Mesenchymal stem cell (in vitro differentiated cells and primary cell): ENCODE measurements around the gene MSANTD4.

Experiments
- DNase-seq: peaks from one replicate; pipeline ENCODE4 v3.0.0-alpha.2; 2013
- H2AFZ ChIP-seq: one replicate; pipeline ENCODE4 v1.6.1; 2013; ENCODE audit warnings: low read depth, mild to moderate bottlenecking, control low read depth, inconsistent platforms, low read length, moderate library complexity
- H2AK5ac ChIP-seq: 2 replicates; pipeline ENCODE4 v1.6.1; 2013; ENCODE audit warnings: low read length, moderate library complexity, mild to moderate bottlenecking, inconsistent platforms; ENCODE audit not compliant: severe bottlenecking
- H2BK120ac ChIP-seq: one replicate; pipeline ENCODE4 v1.6.1; 2013; ENCODE audit warnings: low read depth, mild to moderate bottlenecking, inconsistent platforms, low read length, moderate library complexity
- H2BK12ac ChIP-seq, 2 experiments: one replicate each; pipeline ENCODE4 v1.6.1; 2013; ENCODE audit warnings: inconsistent platforms in 2 of 2, low read length in 2 of 2, mild to moderate bottlenecking in 2 of 2, moderate library complexity in 2 of 2, control low read depth in 1 of 2
- H2BK15ac ChIP-seq: one replicate; pipeline ENCODE4 v1.6.1; 2013; ENCODE audit warnings: mild to moderate bottlenecking, low read depth, inconsistent platforms; ENCODE audit not compliant: poor library complexity, severe bottlenecking
- H2BK5ac ChIP-seq: 2 replicates; pipeline ENCODE4 v1.6.1; 2013; ENCODE audit warnings: low read depth, mild to moderate bottlenecking, low read length, control low read depth, inconsistent platforms; ENCODE audit not compliant: poor library complexity, severe bottlenecking
- H3K14ac ChIP-seq, 2 experiments: one replicate each; pipeline ENCODE4 v1.6.1; 2013; ENCODE audit warnings: inconsistent platforms in 2 of 2, low read length in 2 of 2, control low read depth in 1 of 2, mild to moderate bottlenecking in 1 of 2, moderate library complexity in 1 of 2
- H3K18ac ChIP-seq, 2 experiments: one replicate each; pipeline ENCODE4 v1.6.1; 2013; ENCODE audit warnings: inconsistent platforms in 2 of 2, low read length in 2 of 2, control low read depth in 1 of 2, low read depth in 1 of 2, mild to moderate bottlenecking in 1 of 2
- H3K23ac ChIP-seq, 2 experiments: one replicate each; pipeline ENCODE4 v1.6.1; 2013; ENCODE audit warnings: inconsistent platforms in 2 of 2, low read length in 2 of 2, mild to moderate bottlenecking in 2 of 2, moderate library complexity in 2 of 2, control low read depth in 1 of 2
- H3K27ac ChIP-seq: 2 replicates; pipeline ENCODE4 v1.5.1; 2013; ENCODE audit warnings: mild to moderate bottlenecking, moderate library complexity, low read length, control low read depth, inconsistent platforms; ENCODE audit not compliant: poor library complexity, severe bottlenecking
- H3K27me3 ChIP-seq, 2 experiments: 2 replicates each; pipeline versions ENCODE4 v1.6.1 to v1.7.0; 2013; ENCODE audit warnings: low read length in 2 of 2, mild to moderate bottlenecking in 2 of 2, moderate library complexity in 2 of 2, control low read depth in 1 of 2, inconsistent platforms in 1 of 2; ENCODE audit not compliant: control insufficient read depth in 1 of 2, insufficient read depth in 1 of 2
- H3K36me3 ChIP-seq, 2 experiments: 2 replicates each; pipeline versions ENCODE4 v1.6.1 to v1.7.0; 2013; ENCODE audit warnings: low read length in 2 of 2, control low read depth in 1 of 2, inconsistent platforms in 1 of 2, low read depth in 1 of 2, mild to moderate bottlenecking in 1 of 2; ENCODE audit not compliant: insufficient read depth in 2 of 2, control insufficient read depth in 1 of 2
- H3K4ac ChIP-seq, 2 experiments: one replicate each; pipeline ENCODE4 v1.6.1; 2013; ENCODE audit warnings: inconsistent platforms in 2 of 2, low read length in 2 of 2, mild to moderate bottlenecking in 2 of 2, moderate library complexity in 2 of 2, control low read depth in 1 of 2, low read depth in 1 of 2
- H3K4me1 ChIP-seq: 2 replicates; pipeline ENCODE4 v1.6.1; 2013; ENCODE audit warnings: low read depth, low read length, control low read depth; ENCODE audit not compliant: control insufficient read depth, insufficient read depth
- H3K4me2 ChIP-seq: 2 replicates; pipeline ENCODE4 v1.6.1; 2013; ENCODE audit warnings: low read length, mild to moderate bottlenecking, inconsistent platforms; ENCODE audit not compliant: poor library complexity, severe bottlenecking
- H3K4me3 ChIP-seq, 2 experiments: 2 replicates each; pipeline versions ENCODE4 v1.5.1 to v1.7.0; 2013; ENCODE audit warnings: low read length in 2 of 2, mild to moderate bottlenecking in 2 of 2, control low read depth in 1 of 2, low read depth in 1 of 2; ENCODE audit not compliant: insufficient read depth in 1 of 2
- H3K79me1 ChIP-seq: replicated peaks from 2 replicates; pipeline ENCODE4 v1.6.1; 2013; ENCODE audit warnings: mild to moderate bottlenecking, control low read depth, low read length, inconsistent platforms; ENCODE audit not compliant: poor library complexity, severe bottlenecking
- H3K9ac ChIP-seq: 2 replicates; pipeline ENCODE4 v1.7.0; 2013; ENCODE audit warnings: mild to moderate bottlenecking, low read length, moderate library complexity
- H3K9me3 ChIP-seq: 2 replicates; pipeline ENCODE4 v1.7.0; 2013; ENCODE audit warnings: mild to moderate bottlenecking, low read length; ENCODE audit not compliant: control insufficient read depth
- H4K8ac ChIP-seq: one replicate; pipeline ENCODE4 v1.6.1; 2013; ENCODE audit warnings: inconsistent platforms, mild to moderate bottlenecking, low read length, moderate library complexity
- H4K91ac ChIP-seq: one replicate; pipeline ENCODE4 v1.6.1; 2013; ENCODE audit warnings: mild to moderate bottlenecking, low read length, inconsistent platforms
- WGBS: methylation state at CpG from one replicate; pipeline ENCODE4 v1.1.7; 2013; ENCODE audit warnings: mixed read lengths; 5-methylcytosine and 5-hydroxymethylcytosine counted together

MSANTD4 gene

DNA sequence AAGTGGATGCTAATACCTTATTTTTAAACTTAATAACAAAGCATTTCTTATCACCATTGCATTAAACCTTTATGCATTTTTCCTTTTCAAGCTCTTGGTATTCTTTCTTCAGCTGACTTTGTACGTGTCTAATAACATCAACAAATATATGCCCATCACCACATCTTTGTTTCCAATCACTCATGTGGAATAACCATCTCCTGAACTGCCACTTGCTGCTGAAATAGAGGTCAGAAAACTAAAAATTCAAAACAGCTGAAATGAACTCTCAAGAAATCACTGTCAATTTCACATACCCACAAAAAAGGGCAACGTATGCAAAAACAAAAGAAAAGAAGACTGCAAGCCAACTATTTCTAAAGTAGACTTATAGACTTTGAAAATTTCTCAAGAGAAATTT, 7.4 kb downstream of the MSANTD4 start:
- Histone ChIP-seq H3K79me1 (peaks cover 17% of the 10 kb centered on the region), H2BK5ac (no peak overlapping the region), H3K9me3 (no peaks in the 10 kb centered on the region), H3K9ac (no peak overlapping the region), H4K91ac (no peak overlapping the region), H3K4ac (no peak overlapping the region), H3K23ac (no peak overlapping the region), H3K27ac (no peak overlapping the region), H3K27me3 (no peaks in the 10 kb centered on the region), H3K18ac (no peak overlapping the region), H3K14ac (no peak overlapping the region), H2BK15ac (no peak overlapping the region), H2BK12ac (no peak overlapping the region), H3K36me3 (peaks cover 3 to 25% of the 10 kb centered on the region in 2 experiments), H2BK120ac (no peak overlapping the region), H2AK5ac (no peak overlapping the region), H3K4me2 (no peak overlapping the region), H3K4me1 (no peaks in the 10 kb centered on the region), H3K4me3 (no peak overlapping the region), H2AFZ (no peak overlapping the region), H4K8ac (no peak overlapping the region)
- DNase-seq = no peak
- 88% methylated on average over 1 of the region's 2 CpGs for WGBS

DNA sequence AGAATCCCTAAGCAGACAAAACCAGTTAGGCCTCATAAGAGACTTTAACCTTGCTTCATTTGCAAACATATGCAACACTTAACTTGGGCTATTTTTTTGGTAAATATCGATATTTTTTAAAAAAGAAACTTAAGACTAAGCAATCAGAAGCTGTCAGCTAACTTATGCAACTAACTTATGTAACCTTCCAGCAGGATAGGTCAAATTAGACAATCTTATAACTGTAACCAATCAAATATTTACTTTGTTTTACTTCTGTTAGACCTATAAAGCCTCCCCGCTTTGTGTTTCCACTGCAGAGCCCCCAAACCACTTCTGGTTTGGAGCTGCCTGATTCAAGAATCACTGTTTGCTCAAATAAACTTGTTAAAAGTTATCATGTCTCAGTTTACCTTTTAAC, 8.0 kb downstream of the MSANTD4 start:
- Histone ChIP-seq H3K9ac (no peak overlapping the region), H2BK5ac (no peak overlapping the region), H3K4ac (no peak overlapping the region), H2BK120ac (no peak overlapping the region), H3K18ac (no peak overlapping the region), H2BK12ac (no peak overlapping the region), H3K4me1 (no peaks in the 10 kb centered on the region), H2BK15ac (no peak overlapping the region), H3K27me3 (no peaks in the 10 kb centered on the region), H3K4me3 (no peak overlapping the region), H3K36me3 (peaks cover 4 to 27% of the 10 kb centered on the region in 2 experiments), H3K9me3 (no peaks in the 10 kb centered on the region), H3K14ac (no peak overlapping the region), H3K27ac (no peak overlapping the region), H2AK5ac (no peak overlapping the region), H4K8ac (no peak overlapping the region), H4K91ac (no peak overlapping the region), H3K79me1 (peaks cover 21% of the 10 kb centered on the region), H3K23ac (no peak overlapping the region), H3K4me2 (no peak overlapping the region), H2AFZ (no peak overlapping the region)
- WGBS = 100% methylated on average over 2 of the region's 2 CpGs
- DNase-seq = no peak

DNA sequence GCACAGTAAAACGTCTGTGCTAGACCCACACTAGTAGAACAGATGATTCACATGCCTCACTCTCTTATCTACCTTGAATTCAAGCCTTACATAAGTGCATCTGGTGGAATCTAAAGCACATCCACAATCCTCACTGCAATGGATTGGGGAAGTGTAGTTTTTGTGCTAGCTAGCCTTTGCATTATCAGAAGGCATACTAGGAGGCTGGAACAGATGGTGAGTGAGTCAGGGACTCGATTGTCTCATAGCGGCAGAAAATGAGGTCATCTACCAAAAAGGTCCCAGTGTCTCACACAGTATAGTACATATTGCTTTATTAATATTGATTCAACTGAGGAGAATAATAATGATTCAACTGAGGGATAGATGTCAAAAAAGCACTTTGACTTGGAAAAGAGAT, 9.3 kb downstream of the MSANTD4 start:
- H3K9ac ChIP-seq = no peak overlapping the region
- H2AFZ ChIP-seq = no peak overlapping the region
- H3K18ac ChIP-seq = no peak overlapping the region
- H3K4me3 ChIP-seq = no peak overlapping the region
- no peak overlapping the region for H3K4me2 ChIP-seq
- H3K36me3 ChIP-seq = peaks cover 4 to 38% of the 10 kb centered on the region in 2 experiments
- no peak overlapping the region for H4K8ac ChIP-seq
- H3K14ac ChIP-seq = no peak overlapping the region
- no peaks in the 10 kb centered on the region for H3K9me3 ChIP-seq
- no peak overlapping the region for H2BK15ac ChIP-seq
- no peak overlapping the region for H3K4ac ChIP-seq
- no peak overlapping the region for H4K91ac ChIP-seq
- H2BK12ac ChIP-seq = no peak overlapping the region
- H2AK5ac ChIP-seq = no peak overlapping the region
- WGBS = 43% methylated on average over 1 of the region's 3 CpGs
- peak overlapping the region; percentile 26 for H3K27ac ChIP-seq
- H2BK120ac ChIP-seq = no peak overlapping the region
- no peaks in the 10 kb centered on the region for H3K27me3 ChIP-seq
- peaks cover 20% of the 10 kb centered on the region for H3K79me1 ChIP-seq
- no peak overlapping the region for H2BK5ac ChIP-seq
- no peak overlapping the region for H3K23ac ChIP-seq
- H3K4me1 ChIP-seq = no peaks in the 10 kb centered on the region
- peak; percentile 84 for DNase-seq

DNA sequence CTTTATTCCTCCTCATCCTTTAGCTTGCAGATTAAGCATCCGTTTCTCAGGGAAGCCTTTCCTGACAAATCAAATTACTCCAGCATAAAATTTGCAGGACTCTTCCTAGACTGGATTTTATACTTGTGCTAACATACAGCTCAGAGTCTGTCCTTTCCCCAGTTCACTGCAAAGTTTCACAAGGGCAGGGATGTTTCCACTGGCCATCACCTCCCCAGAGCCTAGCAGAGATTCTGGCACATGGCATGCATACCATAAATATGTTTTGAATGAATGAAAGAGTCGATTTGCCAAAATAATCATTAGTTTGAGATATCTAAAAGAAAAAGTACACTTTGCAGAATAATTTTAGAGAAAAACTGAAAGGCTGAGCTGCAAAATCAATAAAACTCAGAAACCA, 10.6 kb downstream of the MSANTD4 start:
- no peak overlapping the region for H3K4ac ChIP-seq
- no peak overlapping the region for H3K27ac ChIP-seq
- H3K23ac ChIP-seq = no peak overlapping the region
- no peak overlapping the region for H2BK120ac ChIP-seq
- no peak overlapping the region for H3K4me3 ChIP-seq
- H2AK5ac ChIP-seq = no peak overlapping the region
- H2AFZ ChIP-seq = no peak overlapping the region
- H3K9me3 ChIP-seq = no peaks in the 10 kb centered on the region
- no peak overlapping the region for H4K91ac ChIP-seq
- no peak overlapping the region for H3K18ac ChIP-seq
- H3K79me1 ChIP-seq = peaks cover 21% of the 10 kb centered on the region
- peaks cover 7 to 50% of the 10 kb centered on the region in 2 experiments for H3K36me3 ChIP-seq
- no peak for DNase-seq
- H3K27me3 ChIP-seq = no peaks in the 10 kb centered on the region
- H3K4me1 ChIP-seq = no peaks in the 10 kb centered on the region
- no peak overlapping the region for H3K9ac ChIP-seq
- H2BK12ac ChIP-seq = no peak overlapping the region
- H4K8ac ChIP-seq = no peak overlapping the region
- WGBS = 93% methylated on average over 1 of the region's 2 CpGs
- H2BK5ac ChIP-seq = no peak overlapping the region
- no peak overlapping the region for H3K4me2 ChIP-seq
- H2BK15ac ChIP-seq = peak overlapping the region; percentile 77
- H3K14ac ChIP-seq = no peak overlapping the region
